Activated CD4-positive, CD25-positive, alpha-beta regulatory T cell (primary cell): Measurements from ENCODE around the gene NPTXR.

Experiments used
- DNase-seq, 4 experiments: peaks; one replicate each; lab custom pipeline; 2025; lab: John Stamatoyannopoulos, UW

The NPTXR gene

GRCh38 chr22:38796262-38796957, 47.4 kb downstream of the NPTXR start:
- no peak for DNase-seq

DNA sequence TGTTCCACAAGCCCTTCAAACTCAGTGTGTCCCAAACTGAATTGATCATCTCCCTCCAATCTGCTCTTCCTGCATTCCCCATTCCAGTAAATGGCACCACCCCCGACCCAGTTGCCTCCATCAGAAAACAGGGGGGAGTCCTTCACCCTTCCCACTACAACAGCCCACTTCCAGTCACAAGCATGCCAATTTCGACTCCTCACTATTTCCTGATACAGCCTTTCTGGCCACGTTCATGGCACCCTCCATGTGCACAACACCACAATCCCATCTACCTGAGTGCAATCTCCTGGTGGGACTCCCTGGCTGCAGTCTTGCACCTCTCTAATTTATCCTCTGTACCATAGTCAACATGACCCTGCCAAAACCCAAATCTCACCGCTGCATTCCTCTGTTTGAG, 48.3 kb downstream of the NPTXR start:
- no peak for DNase-seq

- peak; percentile 70 to 81 (median 77) for DNase-seq
These were observed 49.9 kb downstream of the NPTXR start, which contains the start of gene DNAL4 for GRCh38 chr22:38793721-38794466. DNAL4 (minus strand) TSS chr22:38794143; CDS start chr22:38782731, 11,412 bp downstream.

DNA sequence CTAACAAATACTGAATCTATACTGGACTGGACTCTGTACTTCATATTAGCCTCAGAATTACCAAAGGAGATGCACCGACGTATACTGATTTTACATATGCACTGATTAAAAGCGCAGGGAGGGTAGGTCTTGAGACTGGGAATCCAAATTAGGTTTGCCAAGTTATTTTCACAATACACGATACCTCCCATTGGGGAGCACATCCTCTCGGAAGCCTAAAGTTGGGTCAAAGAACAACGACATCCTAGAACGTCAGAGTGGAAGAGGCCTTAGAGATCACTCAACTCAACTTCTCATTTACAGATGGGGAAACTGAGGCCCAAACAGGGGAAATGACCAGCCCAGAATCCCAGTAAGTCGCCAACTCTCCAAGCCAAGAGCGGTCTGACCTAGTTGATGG, 50.5 kb downstream of the NPTXR start:
- no peak for DNase-seq

- no peak for DNase-seq
These were observed 51.0 kb downstream of the NPTXR start for GRCh38 chr22:38792833-38793232.

GRCh38 chr22:38789606-38790005, 54.2 kb downstream of the NPTXR start:
- no peak for DNase-seq

DNA sequence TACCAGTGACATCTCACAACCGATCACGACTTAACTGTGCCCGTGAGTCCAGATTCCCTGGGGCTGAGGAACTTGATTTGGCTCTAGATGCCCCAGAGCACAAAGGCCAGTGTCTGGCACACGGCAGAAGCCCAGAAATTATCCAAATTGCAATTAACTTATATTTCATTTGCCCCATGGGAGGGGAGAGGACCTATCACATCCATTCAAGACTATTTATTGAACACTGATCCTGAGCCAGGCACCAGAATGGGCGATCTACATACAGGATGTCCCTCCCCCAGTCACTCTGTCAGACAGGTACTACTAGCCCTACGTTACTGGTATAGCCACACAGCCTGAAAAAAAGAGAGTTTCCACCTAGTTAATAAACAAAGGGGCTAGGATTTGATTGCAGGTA, 55.0 kb downstream of the NPTXR start:
- no peak for DNase-seq

DNA sequence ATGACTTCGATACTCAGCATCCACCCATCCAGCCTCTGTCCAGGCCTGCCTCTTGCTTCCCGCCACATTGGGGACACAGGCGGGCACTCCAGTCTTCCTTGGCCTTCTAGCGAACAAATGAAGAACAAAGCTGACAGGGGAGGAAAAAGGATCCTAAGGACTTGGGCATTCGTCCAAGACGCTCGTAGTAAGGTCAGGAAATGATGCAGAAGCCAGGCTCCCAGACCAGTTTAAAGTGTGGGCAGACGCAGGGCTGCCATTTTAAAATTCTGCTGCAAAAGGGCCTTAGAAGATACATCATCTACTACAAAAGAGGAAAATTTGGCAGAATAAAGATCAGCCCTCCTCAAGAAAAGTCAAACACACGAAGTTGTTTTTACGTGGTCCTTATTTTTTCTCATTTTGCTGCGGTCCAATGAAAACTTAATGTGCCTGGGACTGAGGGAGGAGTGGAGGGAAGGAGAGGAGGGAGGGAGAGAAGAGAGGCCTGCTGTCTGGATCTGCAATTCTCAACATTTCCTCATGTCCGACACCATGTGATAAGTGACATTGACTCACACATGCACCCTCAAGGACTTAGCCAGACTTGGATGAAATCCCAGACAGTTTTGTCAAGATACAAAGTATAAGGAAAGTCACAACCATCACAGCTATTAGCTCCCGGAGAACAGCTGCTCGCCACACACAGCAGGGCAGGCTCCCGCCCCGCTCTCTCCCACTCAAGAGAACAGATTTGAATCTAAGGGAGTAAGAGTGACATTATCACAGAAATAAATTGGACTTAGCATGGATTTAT, 55.6 kb downstream of the NPTXR start:
- DNase-seq = no peak

DNA sequence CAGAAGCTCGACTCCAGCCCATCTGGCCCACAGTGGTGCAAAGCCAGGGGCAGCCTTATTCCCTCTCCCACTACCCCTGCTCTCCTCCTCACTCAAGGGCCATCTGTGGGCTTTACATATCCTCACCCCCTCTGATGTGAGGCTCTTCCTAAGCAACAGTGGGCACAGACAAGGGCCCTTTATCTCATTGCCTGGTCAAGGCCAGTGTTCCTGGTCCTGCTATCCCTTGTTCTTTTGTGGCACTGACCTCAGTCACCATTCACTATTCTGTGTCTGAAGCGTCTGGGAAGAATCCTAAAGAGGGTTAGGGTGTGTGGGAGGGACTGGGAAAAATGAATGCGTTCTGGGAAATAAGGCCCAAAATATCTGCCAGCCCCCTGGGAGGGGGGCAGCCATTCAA, 57.2 kb downstream of the NPTXR start:
- DNase-seq = no peak

GRCh38 chr22:38784856-38785255, 59.0 kb downstream of the NPTXR start:
- no peak for DNase-seq

DNA sequence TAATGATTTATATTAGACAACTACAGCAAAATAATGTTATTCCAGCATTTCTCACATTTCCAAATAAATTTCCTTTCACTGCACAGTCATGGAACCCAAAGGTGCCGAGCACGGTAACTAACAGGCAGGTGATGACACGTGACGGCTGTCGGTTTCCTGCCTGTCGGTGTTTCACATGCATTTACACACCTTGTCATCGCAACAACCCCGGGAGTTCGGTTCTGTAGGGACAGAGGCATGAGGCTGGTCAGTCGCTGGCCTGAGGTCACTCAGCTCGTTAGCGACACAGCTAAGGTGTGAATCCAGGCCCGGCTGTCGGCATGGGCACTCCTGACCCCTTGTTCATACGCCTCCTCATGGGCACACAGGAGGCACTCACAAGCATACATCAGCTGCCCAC, 59.8 kb downstream of the NPTXR start:
- no peak for DNase-seq

GRCh38 chr22:38783095-38783615, 60.7 kb downstream of the NPTXR start:
- DNase-seq = no peak

DNA sequence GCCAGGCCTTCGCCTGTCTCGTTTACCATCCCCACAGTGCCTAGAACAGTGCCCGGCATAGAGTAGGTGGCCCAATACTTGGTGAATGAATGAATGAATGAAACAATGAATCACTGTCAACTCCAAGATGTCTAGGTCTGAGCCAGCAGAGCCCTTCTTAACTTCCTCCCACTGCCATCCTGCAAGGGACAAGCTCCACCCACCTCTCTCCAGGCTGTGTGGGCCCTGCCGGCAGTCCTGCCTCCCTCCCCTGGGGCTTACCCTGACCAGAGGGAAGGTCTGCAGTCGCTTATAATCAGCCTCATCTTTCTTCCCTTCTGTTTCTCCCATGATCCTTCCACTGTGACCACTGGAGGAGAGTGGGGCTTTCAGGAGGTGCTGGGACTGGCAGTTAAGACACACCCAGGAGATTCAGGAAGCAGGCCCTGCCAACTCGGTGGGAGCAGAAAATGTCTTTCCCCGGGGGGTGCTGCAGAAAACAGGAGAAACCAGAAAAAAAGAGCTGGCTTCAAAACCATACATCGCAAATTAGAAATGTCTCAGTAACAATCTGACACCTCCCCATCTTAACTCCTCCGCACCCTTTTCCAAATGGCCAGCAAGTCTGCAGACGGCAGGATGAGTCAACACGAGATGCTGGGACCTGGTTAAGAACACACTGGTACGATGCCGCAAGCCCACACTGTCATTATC, 61.3 kb downstream of the NPTXR start:
- DNase-seq = no peak

DNA sequence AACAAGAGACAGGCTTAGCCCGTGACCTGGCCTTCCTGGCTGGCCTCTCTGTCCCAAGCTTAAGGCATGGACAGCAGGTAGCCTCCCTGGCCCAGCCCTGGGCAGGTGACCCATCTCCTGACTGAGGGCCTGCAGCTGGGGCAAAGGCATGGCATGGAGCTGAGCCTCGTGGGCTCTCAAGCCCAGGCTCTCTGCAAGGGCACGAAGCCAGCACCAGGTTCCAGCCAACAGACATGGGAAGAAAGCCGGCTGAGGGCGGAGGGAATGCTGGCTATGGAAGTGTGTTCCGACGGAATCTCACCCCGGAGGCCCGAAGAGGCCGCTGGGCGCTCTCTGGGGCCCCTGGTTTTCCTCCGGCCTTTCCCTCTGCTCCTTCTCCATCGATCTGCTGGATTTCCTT, 62.8 kb downstream of the NPTXR start:
- no peak for DNase-seq

DNA sequence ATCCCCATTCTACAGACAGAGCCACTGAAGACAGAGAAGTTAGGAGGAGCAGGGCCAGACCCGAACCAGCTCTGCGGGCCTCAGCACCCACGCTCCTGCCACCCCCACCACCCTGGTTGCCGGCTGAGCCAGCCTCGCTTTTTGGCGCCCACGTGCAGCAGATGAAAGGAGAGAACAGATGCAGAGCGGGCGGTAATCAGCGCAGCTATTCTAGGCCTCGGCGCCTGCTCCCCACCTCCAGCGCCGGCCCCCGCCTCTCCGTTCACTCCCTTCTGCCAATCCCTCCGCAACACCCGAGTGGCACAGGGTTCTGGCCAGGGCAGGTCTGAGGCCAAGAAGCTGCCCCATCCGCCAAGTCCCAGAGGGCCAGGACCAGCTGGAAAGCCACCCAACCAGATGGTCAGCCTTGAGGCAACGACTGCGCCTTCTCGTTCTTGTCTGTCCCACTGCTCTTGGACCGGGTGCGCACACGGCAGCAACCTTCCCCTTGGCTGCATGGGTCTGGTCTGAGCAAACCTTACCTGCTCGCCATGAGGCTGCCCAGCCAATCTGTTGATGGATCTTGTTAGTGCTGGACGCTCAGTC, 66.6 kb downstream of the NPTXR start:
- no peak for DNase-seq

DNA sequence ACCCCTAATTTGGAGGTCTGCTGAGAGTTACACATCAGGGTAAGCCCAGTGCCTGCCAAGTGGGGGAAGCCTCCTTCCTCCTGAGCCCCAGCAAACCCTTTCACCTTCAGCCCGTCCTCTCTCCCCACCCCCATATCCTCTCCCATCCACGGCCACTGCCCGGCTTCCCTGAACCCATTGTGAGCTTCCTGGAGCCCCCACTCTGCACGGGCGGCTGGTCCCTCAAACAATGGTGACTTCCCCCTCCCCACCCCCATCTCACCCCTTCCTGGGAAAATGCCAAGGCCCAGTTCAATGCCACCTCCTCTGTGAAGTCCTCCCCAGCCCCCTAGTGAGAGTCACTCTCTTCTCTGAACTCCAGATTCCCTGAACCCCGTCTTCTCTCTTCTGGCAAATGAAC, 67.7 kb downstream of the NPTXR start:
- no peak for DNase-seq

DNA sequence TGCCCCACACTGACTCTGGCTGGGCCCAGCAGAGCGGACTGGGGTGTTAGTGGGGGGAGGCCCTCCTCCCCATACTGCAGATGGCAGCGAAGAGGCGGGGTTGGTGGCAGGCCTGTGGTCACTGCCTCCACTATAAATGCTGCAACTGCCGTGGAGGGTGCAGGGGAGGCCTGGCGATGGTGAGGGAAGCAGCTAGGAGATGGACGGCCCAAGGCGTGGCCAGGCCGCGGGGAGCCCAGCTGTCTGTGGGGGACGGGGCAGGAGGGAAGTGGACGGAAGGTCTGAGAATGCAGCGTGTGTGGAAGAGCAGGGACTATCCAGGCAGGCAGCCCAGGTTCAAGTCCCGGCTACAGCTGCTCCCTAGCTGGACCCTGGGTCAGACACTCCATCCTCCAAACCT, 68.2 kb downstream of the NPTXR start:
- DNase-seq = no peak

GRCh38 chr22:38774496-38775166, 69.2 kb downstream of the NPTXR start:
- DNase-seq = no peak

- DNase-seq = no peak
These were observed 70.4 kb downstream of the NPTXR start for GRCh38 chr22:38773363-38773946.

DNA sequence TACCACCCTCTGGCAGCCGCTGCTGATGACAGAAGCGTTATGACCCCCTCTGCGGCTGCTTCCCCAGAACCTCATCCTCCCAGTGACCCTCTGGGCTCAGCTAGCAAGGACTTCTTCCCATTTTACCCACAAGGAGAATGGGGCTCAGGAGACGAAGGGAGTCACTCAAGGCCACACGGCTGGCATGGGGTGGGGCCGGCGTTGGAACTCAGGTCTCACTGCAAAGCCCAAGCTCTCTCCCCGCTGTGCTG, 71.3 kb downstream of the NPTXR start:
- DNase-seq = no peak
